SK-N-SH (cell line): ENCODE measurements around the gene SULT2B1. TPM values are rescaled to one million over a fixed set of nuclear protein-coding genes. Genes with fewer than 3 reads are reported as not detected.
A peak's percentile ranks its signal among the peaks of the same experiment; 100 is the strongest.

ENCODE experiments used
- CTCF ChIA-PET: fragments of 300-600, 350-600 bp; formaldehyde crosslinking; extraction: SDS; loops from one replicate; lab custom pipeline; 2021; lab: Yijun Ruan, JAX
- POLR2A ChIA-PET: fragments of 350-600 bp; sonication (Branson Sonifier 250); formaldehyde crosslinking; extraction: SDS; loops from one replicate; lab custom pipeline; 2020; ENCODE audit warnings: antibody characterized with exemption, inconsistent platforms; lab: Yijun Ruan, JAX
- DNase-seq: peaks from one replicate; pipeline ENCODE4 v3.0.0; 2012
- H2AFZ ChIP-seq: fragments of 200-600 bp; sonication (generic); 2 replicates; pipeline ENCODE4 v1.8.1; 2016; ENCODE audit warnings: antibody characterized with exemption, mild to moderate bottlenecking, low read depth
- H3F3A ChIP-seq: fragments of 200-600 bp; sonication (generic); replicated peaks from 2 replicates; pipeline ENCODE3; 2016; ENCODE audit warnings: antibody characterized with exemption, mild to moderate bottlenecking; ENCODE audit not compliant: insufficient read depth
- H3K27ac ChIP-seq, 2 experiments: fragments of 200-500 bp in 1 of 2; fragments of 200-600 bp in 1 of 2; sonication (Bioruptor generic) in 1 of 2; sonication (generic), shearing (Covaris generic) in 1 of 2; 2 replicates each; pipeline versions ENCODE4 v1.5.1 to v1.6.1; 2014 to 2016; ENCODE audit warnings: low read depth in 2 of 2, inconsistent platforms in 1 of 2, low read length in 1 of 2, mild to moderate bottlenecking in 1 of 2, mixed read lengths in 1 of 2
- H3K27me3 ChIP-seq: fragments of 200-600 bp; sonication (generic), shearing (Covaris generic); 2 replicates; pipeline ENCODE4 v1.6.1; 2016; ENCODE audit warnings: mixed run types; ENCODE audit not compliant: insufficient read depth
- H3K36me3 ChIP-seq, 2 experiments: fragments of 200-500 bp in 1 of 2; fragments of 200-600 bp in 1 of 2; sonication (Bioruptor generic) in 1 of 2; sonication (generic) in 1 of 2; replicated peaks in 1 of 2; 2 replicates each; pipeline versions ENCODE3 to v1.5.1; 2014 to 2016; ENCODE audit warnings: low read length in 1 of 2, mild to moderate bottlenecking in 1 of 2; ENCODE audit not compliant: insufficient read depth in 2 of 2, control insufficient read depth in 1 of 2
- H3K4me1 ChIP-seq, 2 experiments: fragments of 200-500 bp in 1 of 2; fragments of 200-600 bp in 1 of 2; sonication (Bioruptor generic) in 1 of 2; sonication (generic), shearing (Covaris generic) in 1 of 2; 2 replicates each; pipeline versions ENCODE4 v1.5.1 to v1.6.1; 2014 to 2016; ENCODE audit warnings: low read depth in 1 of 2, low read length in 1 of 2, mixed run types in 1 of 2; ENCODE audit not compliant: insufficient read depth in 2 of 2, control insufficient read depth in 1 of 2
- H3K4me2 ChIP-seq: fragments of 200-600 bp; sonication (generic), shearing (Covaris generic); 2 replicates; pipeline ENCODE4 v1.6.1; 2017; ENCODE audit warnings: mixed run types
- H3K4me3 ChIP-seq, 2 experiments: fragments of 200-500 bp in 1 of 2; fragments of 200-600 bp in 1 of 2; sonication (Bioruptor generic) in 1 of 2; sonication (generic), shearing (Covaris generic) in 1 of 2; 2 replicates each; pipeline versions ENCODE4 v1.5.1 to v1.8.1; 2014 to 2016; ENCODE audit warnings: low read depth in 2 of 2, inconsistent platforms in 1 of 2, low read length in 1 of 2, mild to moderate bottlenecking in 1 of 2, mixed read lengths in 1 of 2, moderate library complexity in 1 of 2
- H3K79me2 ChIP-seq: fragments of 200-600 bp; sonication (generic); 2 replicates; pipeline ENCODE4 v1.8.1; 2017; ENCODE audit warnings: mild to moderate bottlenecking; ENCODE audit not compliant: insufficient read depth
- H3K9ac ChIP-seq: fragments of 200-600 bp; sonication (generic); 2 replicates; pipeline ENCODE4 v1.6.1; 2017; ENCODE audit warnings: mixed run types
- H3K9me2 ChIP-seq: fragments of 200-600 bp; sonication (generic); 2 replicates; pipeline ENCODE4 v1.6.1; 2017; ENCODE audit warnings: mixed run types
- H3K9me3 ChIP-seq: fragments of 200-600 bp; sonication (generic); 2 replicates; pipeline ENCODE4 v1.6.1; 2017; ENCODE audit warnings: mixed run types, mild to moderate bottlenecking, moderate library complexity
- H4K20me1 ChIP-seq: fragments of 200-600 bp; sonication (generic); 2 replicates; pipeline ENCODE4 v1.6.1; 2017; ENCODE audit warnings: mild to moderate bottlenecking, mixed run types; ENCODE audit not compliant: insufficient read depth
- CHD2 ChIP-seq: fragments of 150-350 bp; IDR thresholded peaks from 2 replicates; pipeline ENCODE4 v1.6.1; 2018; ENCODE audit warnings: low read length; ENCODE audit not compliant: partially characterized antibody
- CTCF ChIP-seq: fragments of 200-600 bp; sonication (generic); IDR thresholded peaks from 2 replicates; pipeline ENCODE4 v1.6.1; 2017; ENCODE audit warnings: antibody characterized with exemption, mild to moderate bottlenecking, moderate library complexity
- FOXJ3 ChIP-seq: sonication (generic); formaldehyde crosslinking; IDR thresholded peaks from 2 replicates; pipeline ENCODE4 v1.5.1; 2020; ENCODE audit warnings: mild to moderate bottlenecking, missing genetic modification reagents
- GATA2 ChIP-seq: sonication (generic); formaldehyde crosslinking; IDR thresholded peaks from 2 replicates; pipeline ENCODE4 v1.5.0; 2020; ENCODE audit warnings: mild to moderate bottlenecking, missing genetic modification reagents
- JUND ChIP-seq: IDR thresholded peaks from 2 replicates; pipeline ENCODE4 v1.4.0; 2012
- MXI1 ChIP-seq: IDR thresholded peaks from 2 replicates; pipeline ENCODE4 v1.6.1; 2012; ENCODE audit warnings: mild to moderate bottlenecking, low read depth, low read length, improper control_type of control experiment
- NFIC ChIP-seq: IDR thresholded peaks from 2 replicates; pipeline ENCODE4 v1.4.0; 2012; ENCODE audit warnings: borderline replicate concordance
- POLR2AphosphoS5 ChIP-seq: IDR thresholded peaks from 2 replicates; pipeline ENCODE4 v1.6.1; 2012; ENCODE audit warnings: low read depth, low read length
- RAD21 ChIP-seq: IDR thresholded peaks from 2 replicates; pipeline ENCODE4 v1.6.1; 2012; ENCODE audit warnings: mild to moderate bottlenecking, low read length
- REST ChIP-seq: IDR thresholded peaks from 2 replicates; pipeline ENCODE4 v1.6.1; 2012; ENCODE audit warnings: mild to moderate bottlenecking, low read depth, low read length, moderate library complexity
- SMC3 ChIP-seq: IDR thresholded peaks from 2 replicates; pipeline ENCODE4 v1.6.1; 2012; ENCODE audit warnings: low read depth, low read length, improper control_type of control experiment
- TAF1 ChIP-seq: IDR thresholded peaks from 2 replicates; pipeline ENCODE4 v1.6.1; 2012; ENCODE audit warnings: low read depth, mild to moderate bottlenecking, low read length, moderate library complexity, borderline replicate concordance
- TEAD4 ChIP-seq: IDR thresholded peaks from 2 replicates; pipeline ENCODE4 v1.4.0; 2012; ENCODE audit warnings: mild to moderate bottlenecking, borderline replicate concordance; ENCODE audit not compliant: insufficient read depth
- USF1 ChIP-seq: IDR thresholded peaks from 2 replicates; pipeline ENCODE4 v1.4.0; 2012; ENCODE audit warnings: low read depth, borderline replicate concordance
- USF2 ChIP-seq: fragments of 150-350 bp; IDR thresholded peaks from 2 replicates; pipeline ENCODE4 v1.6.1; 2017; ENCODE audit warnings: antibody characterized with exemption, low read length, low read depth, borderline replicate concordance
- ZBTB33 ChIP-seq: IDR thresholded peaks from 2 replicates; pipeline ENCODE4 v1.4.0; 2012; ENCODE audit warnings: low read depth, borderline replicate concordance
- WGBS: methylation state at CpG from one replicate; pipeline ENCODE4 v1.1.6; 2017; ENCODE audit warnings: low lambda C conversion rate; 5-methylcytosine and 5-hydroxymethylcytosine counted together
- polyA plus RNA-seq, 3 experiments: library from polyadenylated mRNA; depleted of rRNA; stranded (reverse); fragments of >200 nt; gene quantifications; 2 replicates each; pipeline ENCODE4 v1.2.3, GENCODE V29; 2012
- TF ChIP-seq, protein P1 (sequence below): IDR thresholded peaks from 2 replicates; pipeline ENCODE4 v1.4.0; 2012; ENCODE audit warnings: low read depth
- TF ChIP-seq, protein P2 (sequence below): fragments of 150-350 bp; IDR thresholded peaks from 2 replicates; pipeline ENCODE4 v1.6.1; 2016; ENCODE audit warnings: mild to moderate bottlenecking, low read depth, low read length

Gene SULT2B1
- polyA plus RNA-seq, 1 of the 3 experiments (the other 2 are of a cell fraction), result 0.92 TPM

- no peak for TF ChIP-seq REST
These were observed 93.6 kb downstream of the SULT2B1 start (continued) for GRCh38 chr19:48645620-48646000.

GRCh38 chr19:48646001-48646721 lies 94.2 kb downstream of the SULT2B1 start, which contains the start of gene CA11:
Gene CA11 (minus strand): TSS chr19:48646187. CDS start chr19:48645632, 555 bp downstream.
- peaks cover 4 to 6% of the 10 kb centered on the region in 2 experiments; a peak in 2 of 4 replicates for H3K4me1 ChIP-seq
- H3K9me3 ChIP-seq, result no peaks in the 10 kb centered on the region
- peak within 1 kb of the TSS; percentile 99 for H3K4me2 ChIP-seq
- ChIA-PET CTCF (interaction anchor here (0.6 to 2.7 kb wide), 27 partner anchors 8 to 324 kb away, joined by 3 to 35 read pairs (median 4); partner anchors contain the start of genes BAX, FUT1 and HSD17B14), POLR2A (interaction anchor here (0.6 to 1.9 kb wide), 7 partner anchors 12 to 149 kb away, joined by 3 to 9 read pairs (median 6); partner anchors contain the start of genes RPL18 and SPHK2)
- peaks cover 11% of the 10 kb centered on the region for H3F3A ChIP-seq
- no peaks in the 10 kb centered on the region for H4K20me1 ChIP-seq
- H3K27ac ChIP-seq, result peak within 1 kb of the TSS; percentile 54 to 69
- H3K79me2 ChIP-seq, result no peaks in the 10 kb centered on the region
- no peaks in the 10 kb centered on the region for H3K27me3 ChIP-seq
- no peaks in the 10 kb centered on the region for H3K9me2 ChIP-seq
- under 1% methylated on average over 29 of the region's 33 CpGs for WGBS
- H2AFZ ChIP-seq, result peak within 1 kb of the TSS; percentile 96
- peak within 1 kb of the TSS; percentile 55 for H3K9ac ChIP-seq
- TF ChIP-seq RAD21, result peak; percentile 90
- peak; percentile 65 for TF ChIP-seq SMC3
- no peak for TF ChIP-seq GATA2
- no peak for TF ChIP-seq ZBTB33
- TF ChIP-seq POLR2AphosphoS5, result no peak
- TF ChIP-seq CTCF, result peak; percentile 76
- no peak for TF ChIP-seq USF1
- peak; percentile 70 for TF ChIP-seq CHD2
- TF ChIP-seq JUND, result no peak
- TF ChIP-seq FOXJ3 (CRISPR knock-in tag), result no peak
- TF ChIP-seq MXI1, result peak; percentile 57; the same call in 1 of the 2 replicates
- TF ChIP-seq, protein P1, sequence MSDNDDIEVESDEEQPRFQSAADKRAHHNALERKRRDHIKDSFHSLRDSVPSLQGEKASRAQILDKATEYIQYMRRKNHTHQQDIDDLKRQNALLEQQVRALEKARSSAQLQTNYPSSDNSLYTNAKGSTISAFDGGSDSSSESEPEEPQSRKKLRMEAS, result peak; percentile 81; the same call in 1 of the 2 replicates
- TF ChIP-seq TEAD4, result no peak
- TF ChIP-seq NFIC, result no peak
- TF ChIP-seq, protein P2, sequence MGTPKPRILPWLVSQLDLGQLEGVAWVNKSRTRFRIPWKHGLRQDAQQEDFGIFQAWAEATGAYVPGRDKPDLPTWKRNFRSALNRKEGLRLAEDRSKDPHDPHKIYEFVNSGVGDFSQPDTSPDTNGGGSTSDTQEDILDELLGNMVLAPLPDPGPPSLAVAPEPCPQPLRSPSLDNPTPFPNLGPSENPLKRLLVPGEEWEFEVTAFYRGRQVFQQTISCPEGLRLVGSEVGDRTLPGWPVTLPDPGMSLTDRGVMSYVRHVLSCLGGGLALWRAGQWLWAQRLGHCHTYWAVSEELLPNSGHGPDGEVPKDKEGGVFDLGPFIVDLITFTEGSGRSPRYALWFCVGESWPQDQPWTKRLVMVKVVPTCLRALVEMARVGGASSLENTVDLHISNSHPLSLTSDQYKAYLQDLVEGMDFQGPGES, result no peak
- TF ChIP-seq TAF1, result 0 out of 2 replicates have a peak, but pooled peaks have one; percentile 31
- no peak for TF ChIP-seq USF2
- DNase-seq, result peak; percentile 96
- peak within 1 kb of the TSS; percentile 43 to 74 for H3K4me3 ChIP-seq
- no peaks in the 10 kb centered on the region for H3K36me3 ChIP-seq
